ENCODE results near the gene SLC36A1.

SLC36A1 gene

GRCh38 chr5:151451626-151452520, 4.5 kb downstream of the SLC36A1 start:
- Histone ChIP-seq H3K27ac (ENCODE audit: low read depth, low read length) (no peak overlapping the region), H3K9me3 (ENCODE audit: control insufficient read depth in 1 of 2, low read length in 2 of 2) (no peaks in the 10 kb centered on the region), H3K27me3 (ENCODE audit: control insufficient read depth in 1 of 2, insufficient read depth in 2 of 2, low read length in 2 of 2) (no peaks in the 10 kb centered on the region), H3K36me3 (ENCODE audit: control insufficient read depth in 1 of 2, insufficient read depth in 2 of 2, low read length in 2 of 2) (no peaks in the 10 kb centered on the region), H3K4me1 (ENCODE audit: control insufficient read depth in 1 of 2, insufficient read depth in 2 of 2, low read length in 2 of 2) (peaks cover 52 to 56% of the 10 kb centered on the region in 2 donors), H3K9ac (ENCODE audit: low read depth in 1 of 2, low read length in 2 of 2) (no peak overlapping the region), H3K4me3 (ENCODE audit: low read depth in 1 of 2, low read length in 2 of 2) (no peak overlapping the region)

- Histone ChIP-seq H3K9ac (ENCODE audit: low read depth in 1 of 2, low read length in 2 of 2) (no peak overlapping the region), H3K27me3 (ENCODE audit: control insufficient read depth in 1 of 2, insufficient read depth in 2 of 2, low read length in 2 of 2) (no peaks in the 10 kb centered on the region), H3K27ac (ENCODE audit: low read depth, low read length) (no peak overlapping the region), H3K36me3 (ENCODE audit: control insufficient read depth in 1 of 2, insufficient read depth in 2 of 2, low read length in 2 of 2) (peaks cover 0 to 4% of the 10 kb centered on the region in 2 donors), H3K4me1 (ENCODE audit: control insufficient read depth in 1 of 2, insufficient read depth in 2 of 2, low read length in 2 of 2) (peaks cover 48 to 59% of the 10 kb centered on the region in 2 donors), H3K4me3 (ENCODE audit: low read depth in 1 of 2, low read length in 2 of 2) (no peak overlapping the region), H3K9me3 (ENCODE audit: control insufficient read depth in 1 of 2, low read length in 2 of 2) (no peaks in the 10 kb centered on the region)
These were observed 6.8 kb downstream of the SLC36A1 start for GRCh38 chr5:151454166-151454565.

GRCh38 chr5:151454889-151455288, 7.5 kb downstream of the SLC36A1 start:
- H3K27ac ChIP-seq (ENCODE audit: low read depth, low read length): no peak overlapping the region
- H3K4me3 ChIP-seq (ENCODE audit: low read depth in 1 of 2, low read length in 2 of 2): no peak overlapping the region
- peaks cover 40 to 52% of the 10 kb centered on the region in 2 donors for H3K4me1 ChIP-seq (ENCODE audit: control insufficient read depth in 1 of 2, insufficient read depth in 2 of 2, low read length in 2 of 2)
- peaks cover 0 to 4% of the 10 kb centered on the region in 2 donors for H3K36me3 ChIP-seq (ENCODE audit: control insufficient read depth in 1 of 2, insufficient read depth in 2 of 2, low read length in 2 of 2)
- no peaks in the 10 kb centered on the region for H3K27me3 ChIP-seq (ENCODE audit: control insufficient read depth in 1 of 2, insufficient read depth in 2 of 2, low read length in 2 of 2)
- no peaks in the 10 kb centered on the region for H3K9me3 ChIP-seq (ENCODE audit: control insufficient read depth in 1 of 2, low read length in 2 of 2)
- no peak overlapping the region for H3K9ac ChIP-seq (ENCODE audit: low read depth in 1 of 2, low read length in 2 of 2)

GRCh38 chr5:151456321-151456940, 9.0 kb downstream of the SLC36A1 start:
- H3K36me3 ChIP-seq (ENCODE audit: control insufficient read depth in 1 of 2, insufficient read depth in 2 of 2, low read length in 2 of 2): peaks cover 4 to 7% of the 10 kb centered on the region in 2 donors
- no peaks in the 10 kb centered on the region for H3K9me3 ChIP-seq (ENCODE audit: control insufficient read depth in 1 of 2, low read length in 2 of 2)
- no peaks in the 10 kb centered on the region for H3K27me3 ChIP-seq (ENCODE audit: control insufficient read depth in 1 of 2, insufficient read depth in 2 of 2, low read length in 2 of 2)
- H3K4me3 ChIP-seq (ENCODE audit: low read depth in 1 of 2, low read length in 2 of 2): no peak overlapping the region
- H3K4me1 ChIP-seq (ENCODE audit: control insufficient read depth in 1 of 2, insufficient read depth in 2 of 2, low read length in 2 of 2): peaks cover 34 to 40% of the 10 kb centered on the region in 2 donors
- H3K9ac ChIP-seq (ENCODE audit: low read depth in 1 of 2, low read length in 2 of 2): no peak overlapping the region
- no peak overlapping the region for H3K27ac ChIP-seq (ENCODE audit: low read depth, low read length)

GRCh38 chr5:151458314-151458713, 10.9 kb downstream of the SLC36A1 start:
- Histone ChIP-seq H3K9me3 (ENCODE audit: control insufficient read depth in 1 of 2, low read length in 2 of 2) (no peaks in the 10 kb centered on the region), H3K4me1 (ENCODE audit: control insufficient read depth in 1 of 2, insufficient read depth in 2 of 2, low read length in 2 of 2) (peaks cover 25 to 28% of the 10 kb centered on the region in 2 donors), H3K27ac (ENCODE audit: low read depth, low read length) (no peak overlapping the region), H3K36me3 (ENCODE audit: control insufficient read depth in 1 of 2, insufficient read depth in 2 of 2, low read length in 2 of 2) (peaks cover 4 to 7% of the 10 kb centered on the region in 2 donors), H3K9ac (ENCODE audit: low read depth in 1 of 2, low read length in 2 of 2) (no peak overlapping the region), H3K27me3 (ENCODE audit: control insufficient read depth in 1 of 2, insufficient read depth in 2 of 2, low read length in 2 of 2) (no peaks in the 10 kb centered on the region), H3K4me3 (ENCODE audit: low read depth in 1 of 2, low read length in 2 of 2) (peak overlapping the region; percentile 27 to 44)

- no peaks in the 10 kb centered on the region for H3K9me3 ChIP-seq (ENCODE audit: control insufficient read depth in 1 of 2, low read length in 2 of 2)
- H3K36me3 ChIP-seq (ENCODE audit: control insufficient read depth in 1 of 2, insufficient read depth in 2 of 2, low read length in 2 of 2): peaks cover 12 to 19% of the 10 kb centered on the region in 2 donors
- no peak overlapping the region for H3K27ac ChIP-seq (ENCODE audit: low read depth, low read length)
- H3K9ac ChIP-seq (ENCODE audit: low read depth in 1 of 2, low read length in 2 of 2): no peak overlapping the region
- peaks cover 20 to 21% of the 10 kb centered on the region in 2 donors for H3K4me1 ChIP-seq (ENCODE audit: control insufficient read depth in 1 of 2, insufficient read depth in 2 of 2, low read length in 2 of 2)
- peak overlapping the region; percentile 27 to 44 for H3K4me3 ChIP-seq (ENCODE audit: low read depth in 1 of 2, low read length in 2 of 2)
- no peaks in the 10 kb centered on the region for H3K27me3 ChIP-seq (ENCODE audit: control insufficient read depth in 1 of 2, insufficient read depth in 2 of 2, low read length in 2 of 2)
These were observed 12.4 kb downstream of the SLC36A1 start for GRCh38 chr5:151459680-151460324.

- Histone ChIP-seq H3K4me1 (ENCODE audit: control insufficient read depth in 1 of 2, insufficient read depth in 2 of 2, low read length in 2 of 2) (peaks cover 7 to 12% of the 10 kb centered on the region in 2 donors), H3K9ac (ENCODE audit: low read depth in 1 of 2, low read length in 2 of 2) (no peak overlapping the region), H3K36me3 (ENCODE audit: control insufficient read depth in 1 of 2, insufficient read depth in 2 of 2, low read length in 2 of 2) (peaks cover 26 to 29% of the 10 kb centered on the region in 2 donors), H3K27ac (ENCODE audit: low read depth, low read length) (no peak overlapping the region), H3K4me3 (ENCODE audit: low read depth in 1 of 2, low read length in 2 of 2) (no peak overlapping the region), H3K9me3 (ENCODE audit: control insufficient read depth in 1 of 2, low read length in 2 of 2) (no peaks in the 10 kb centered on the region), H3K27me3 (ENCODE audit: control insufficient read depth in 1 of 2, insufficient read depth in 2 of 2, low read length in 2 of 2) (no peaks in the 10 kb centered on the region)
These were observed 13.9 kb downstream of the SLC36A1 start for GRCh38 chr5:151461312-151461711.

- Histone ChIP-seq H3K27me3 (ENCODE audit: control insufficient read depth in 1 of 2, insufficient read depth in 2 of 2, low read length in 2 of 2) (no peaks in the 10 kb centered on the region), H3K9me3 (ENCODE audit: control insufficient read depth in 1 of 2, low read length in 2 of 2) (no peaks in the 10 kb centered on the region), H3K27ac (ENCODE audit: low read depth, low read length) (no peak overlapping the region), H3K9ac (ENCODE audit: low read depth in 1 of 2, low read length in 2 of 2) (no peak overlapping the region), H3K4me1 (ENCODE audit: control insufficient read depth in 1 of 2, insufficient read depth in 2 of 2, low read length in 2 of 2) (peaks cover 0 to 6% of the 10 kb centered on the region in 2 donors), H3K4me3 (ENCODE audit: low read depth in 1 of 2, low read length in 2 of 2) (no peak overlapping the region), H3K36me3 (ENCODE audit: control insufficient read depth in 1 of 2, insufficient read depth in 2 of 2, low read length in 2 of 2) (peaks cover 37 to 42% of the 10 kb centered on the region in 2 donors)
These were observed 16.0 kb downstream of the SLC36A1 start for GRCh38 chr5:151463137-151464029.

GRCh38 chr5:151464101-151464500, 16.7 kb downstream of the SLC36A1 start:
- H3K9ac ChIP-seq (ENCODE audit: low read depth in 1 of 2, low read length in 2 of 2): no peak overlapping the region
- no peaks in the 10 kb centered on the region for H3K9me3 ChIP-seq (ENCODE audit: control insufficient read depth in 1 of 2, low read length in 2 of 2)
- H3K36me3 ChIP-seq (ENCODE audit: control insufficient read depth in 1 of 2, insufficient read depth in 2 of 2, low read length in 2 of 2): peaks cover 37 to 41% of the 10 kb centered on the region in 2 donors
- no peak overlapping the region for H3K27ac ChIP-seq (ENCODE audit: low read depth, low read length)
- H3K4me3 ChIP-seq (ENCODE audit: low read depth in 1 of 2, low read length in 2 of 2): no peak overlapping the region
- no peaks in the 10 kb centered on the region for H3K27me3 ChIP-seq (ENCODE audit: control insufficient read depth in 1 of 2, insufficient read depth in 2 of 2, low read length in 2 of 2)
- no peaks in the 10 kb centered on the region for H3K4me1 ChIP-seq (ENCODE audit: control insufficient read depth in 1 of 2, insufficient read depth in 2 of 2, low read length in 2 of 2)
